GM12878 (cell line): ENCODE measurements around the gene PTS. TPM values are rescaled to one million over a fixed set of nuclear protein-coding genes. Genes with fewer than 3 reads are reported as not detected.

Experiments
- ATAC-seq: fragments of 200-7000 bp; cut with Tn5 transposase; 3 replicates; pipeline ENCODE4 v1.9.1; 2020; ENCODE audit warnings: mild to moderate bottlenecking, moderate library complexity
- BruUV-seq: library from RNA; stranded (reverse); fragments of 400-500 nt; replicated peaks from 2 replicates; lab custom pipeline; 2021; lab: Mats Ljungman, UMichigan
- CTCF ChIA-PET: fragments of 300-600 bp; sonication (Branson Sonifier 250); formaldehyde crosslinking; extraction: SDS; loops from one replicate; lab custom pipeline; 2021; ENCODE audit warnings: inconsistent platforms; lab: Yijun Ruan, JAX
- POLR2A ChIA-PET: fragments of 350-600 bp; formaldehyde crosslinking; extraction: SDS; loops from one replicate; lab custom pipeline; 2021; ENCODE audit warnings: inconsistent platforms; lab: Charles Lee
- RAD21 ChIA-PET: fragments of 300-600 bp; sonication (Branson Sonifier 250); formaldehyde crosslinking; loops from one replicate; lab custom pipeline; 2023; ENCODE audit warnings: antibody characterized with exemption; ENCODE audit not compliant: unreplicated experiment; lab: Charles Lee
- SMC1A ChIA-PET: fragments of 300-600 bp; sonication (Branson Sonifier 250); formaldehyde crosslinking; loops from one replicate; lab custom pipeline; 2023; ENCODE audit not compliant: unreplicated experiment, uncharacterized antibody; lab: Charles Lee
- DNase-seq: peaks from one replicate; pipeline ENCODE4 v3.0.0-alpha.2; 2011; ENCODE audit warnings: low read depth, low spot score
- FAIRE-seq: peaks from 3 replicates; lab custom pipeline; 2011; peaks lifted over from hg19 to GRCh38; lab: Jason Lieb, UNC
- H2AFZ ChIP-seq: 2 replicates; pipeline ENCODE4 v1.6.0; 2011; ENCODE audit warnings: low read depth, low read length, control low read depth; ENCODE audit not compliant: control insufficient read depth
- H3K27ac ChIP-seq: 2 replicates; pipeline ENCODE4 v1.5.1; 2011; ENCODE audit warnings: control low read depth; ENCODE audit not compliant: control insufficient read depth, insufficient read depth
- H3K27me3 ChIP-seq, 2 experiments: replicated peaks in 1 of 2; 2 replicates each; pipeline versions ENCODE4 v1.6.0 to v1.6.1; 2011; ENCODE audit warnings: low read length in 1 of 2; ENCODE audit not compliant: control insufficient read depth in 2 of 2, insufficient read depth in 2 of 2
- H3K36me3 ChIP-seq, 2 experiments: 2 replicates each; pipeline ENCODE4 v1.5.1; 2011; ENCODE audit warnings: low read length in 1 of 2; ENCODE audit not compliant: control insufficient read depth in 2 of 2, insufficient read depth in 2 of 2
- H3K4me1 ChIP-seq: 2 replicates; pipeline ENCODE4 v1.6.1; 2011; ENCODE audit warnings: mild to moderate bottlenecking, low read length, moderate library complexity, mixed read lengths; ENCODE audit not compliant: control insufficient read depth, insufficient read depth
- H3K4me2 ChIP-seq: 2 replicates; pipeline ENCODE4 v1.6.0; 2011; ENCODE audit warnings: control low read depth; ENCODE audit not compliant: control insufficient read depth, insufficient read depth
- H3K4me3 ChIP-seq: fragments of 200-600 bp; sonication (generic); 2 replicates; pipeline ENCODE4 v1.5.1; 2016
- H3K79me2 ChIP-seq: 2 replicates; pipeline ENCODE4 v1.6.0; 2011; ENCODE audit warnings: low read length; ENCODE audit not compliant: control insufficient read depth, insufficient read depth
- H3K9ac ChIP-seq: 2 replicates; pipeline ENCODE4 v1.8.0; 2011; ENCODE audit warnings: low read length, control low read depth, mixed read lengths; ENCODE audit not compliant: control insufficient read depth, insufficient read depth
- H3K9me3 ChIP-seq: replicated peaks from 3 replicates; pipeline ENCODE4 v1.5.1; 2011; ENCODE audit warnings: mild to moderate bottlenecking, low read length; ENCODE audit not compliant: control insufficient read depth, insufficient read depth
- H4K20me1 ChIP-seq: 2 replicates; pipeline ENCODE4 v1.6.0; 2011; ENCODE audit not compliant: control insufficient read depth, insufficient read depth
- BRCA1 ChIP-seq: IDR thresholded peaks from 2 replicates; pipeline ENCODE4 v1.6.1; 2011; ENCODE audit warnings: low read depth, low read length, improper control_type of control experiment
- CHD1 ChIP-seq: IDR thresholded peaks from 2 replicates; pipeline ENCODE4 v1.6.1; 2012; ENCODE audit warnings: low read depth, low read length, improper control_type of control experiment
- ELK1 ChIP-seq: IDR thresholded peaks from 2 replicates; pipeline ENCODE4 v1.6.1; 2012; ENCODE audit warnings: low read depth, low read length, improper control_type of control experiment
- ESRRA ChIP-seq: IDR thresholded peaks from 2 replicates; pipeline ENCODE4 v1.6.1; 2012; ENCODE audit warnings: mild to moderate bottlenecking, low read length, improper control_type of control experiment
- IKZF2 ChIP-seq, 2 experiments: fragments of 450-650 bp; IDR thresholded peaks; 2 replicates each; pipeline ENCODE4 v1.6.1; 2017; ENCODE audit warnings: mild to moderate bottlenecking in 2 of 2, moderate library complexity in 2 of 2
- IRF5 ChIP-seq: fragments of 450-650 bp; IDR thresholded peaks from 2 replicates; pipeline ENCODE4 v1.6.1; 2017; ENCODE audit warnings: borderline replicate concordance
- MAX ChIP-seq: IDR thresholded peaks from 2 replicates; pipeline ENCODE4 v1.6.1; 2012; ENCODE audit warnings: low read depth, low read length, improper control_type of control experiment
- MTA2 ChIP-seq: fragments of 450-650 bp; IDR thresholded peaks from 2 replicates; pipeline ENCODE4 v1.6.1; 2016; ENCODE audit warnings: low read depth, mild to moderate bottlenecking, moderate library complexity
- MXI1 ChIP-seq: fragments of 150-350 bp; IDR thresholded peaks from 2 replicates; pipeline ENCODE4 v1.6.1; 2011; ENCODE audit warnings: low read depth, mild to moderate bottlenecking, inconsistent platforms, low read length, improper control_type of control experiment
- RFX5 ChIP-seq: IDR thresholded peaks from 2 replicates; pipeline ENCODE4 v1.6.1; 2011; ENCODE audit warnings: low read depth, low read length, improper control_type of control experiment
- SIN3A ChIP-seq: IDR thresholded peaks from 2 replicates; pipeline ENCODE4 v1.6.1; 2012; ENCODE audit warnings: low read depth, low read length, improper control_type of control experiment
- SREBF2 ChIP-seq: IDR thresholded peaks from 2 replicates; pipeline ENCODE4 v1.6.1; 2012; ENCODE audit warnings: mild to moderate bottlenecking, low read length
- TCF3 ChIP-seq: IDR thresholded peaks from 2 replicates; pipeline ENCODE4 v1.6.1; 2012; ENCODE audit warnings: low read depth, mild to moderate bottlenecking, low read length, borderline replicate concordance; ENCODE audit not compliant: insufficient read depth
- WRNIP1 ChIP-seq: IDR thresholded peaks from 2 replicates; pipeline ENCODE4 v1.6.1; 2011; ENCODE audit warnings: low read depth, low read length, improper control_type of control experiment, borderline replicate concordance
- ZNF207 ChIP-seq: fragments of 450-650 bp; IDR thresholded peaks from 2 replicates; pipeline ENCODE4 v1.6.1; 2014; ENCODE audit warnings: antibody characterized with exemption, mild to moderate bottlenecking, borderline replicate concordance
- WGBS: methylation state at CpG from one replicate; pipeline ENCODE4 v1.1.6; 2016; ENCODE audit warnings: low lambda C conversion rate; ENCODE audit not compliant: insufficient replicate concordance, insufficient coverage; ENCODE audit errors: missing lambda C conversion rate; 5-methylcytosine and 5-hydroxymethylcytosine counted together
- in situ Hi-C: fragments of 300-500 bp; cut with MboI; formaldehyde crosslinking; loops from 9 replicates; pipeline ENCODE4 v1.14.3; 2018; ENCODE audit warnings: mixed read lengths
- intact Hi-C: fragments of 100-400 bp; cut with micrococcal nuclease; formaldehyde crosslinking; loops from one replicate; pipeline ENCODE4 v1.14.2; 2022; ENCODE audit not compliant: unreplicated experiment
- polyA plus RNA-seq, 11 experiments: library from polyadenylated mRNA; depleted of rRNA in 4 of 11; unstranded in 6 of 11; stranded (reverse) in 5 of 11; fragments of >200 nt; fragmentation: Nextera tagmentation in 4 of 11; fragmentation: Illumina TruSeq in 1 of 11; extraction: Ambion mirVana in 4 of 11; extraction: Trizol in 1 of 11; gene quantifications; 1 replicate in 1 of 11; 2 replicates in 10 of 11; pipeline versions ENCODE4 v1.2.1 to v1.2.3, GENCODE V29; 2011 to 2016; ENCODE audit warnings: inconsistent platforms in 2 of 11, missing spikeins in 2 of 11, low read depth in 1 of 11
- total RNA-seq, 4 experiments: library from RNA; depleted of rRNA in 3 of 4; stranded (reverse); fragments of >200 nt in 3 of 4; fragmentation: Illumina TruSeq in 1 of 4; extraction: Trizol in 1 of 4; gene quantifications; 2 replicates each; pipeline versions ENCODE4 v1.2.1 to v1.2.3, GENCODE V29; 2013 to 2021

The PTS gene
- total and polyA plus RNA-seq, 10 of the 15 experiments (the other 5 are each of a cell fraction or from before 2014, with no cell fraction given): 11.7 to 47.6 (median 15.5) TPM

GRCh38 chr11:112213753-112214152, 12.5 kb upstream of the PTS start:
- Histone ChIP-seq H3K36me3 (no peaks in the 10 kb centered on the region), H3K4me3 (no peak overlapping the region), H3K9me3 (no peaks in the 10 kb centered on the region), H3K27ac (no peak overlapping the region), H3K4me1 (no peaks in the 10 kb centered on the region), H3K4me2 (no peak overlapping the region), H3K79me2 (no peaks in the 10 kb centered on the region), H3K27me3 (no peaks in the 10 kb centered on the region), H4K20me1 (no peaks in the 10 kb centered on the region), H2AFZ (no peak overlapping the region), H3K9ac (no peak overlapping the region)
- RAD21 ChIA-PET: interaction anchor here (1.9 to 3.8 kb wide), 2 partner anchors 66 to 68 kb away, joined by 6 to 15 read pairs; no protein-coding TSS in a partner anchor
- intact Hi-C loops: loop anchor here (10.0 kb wide), 1 partner anchor 1321 kb away; no protein-coding TSS in a partner anchor
- no TSS peak for BruUV-seq
- TF ChIP-seq SREBF2 (no peak), BRCA1 (no peak), IKZF2 (IDR thresholded peaks at IDR 0.05) (no peak), ZNF207 (no peak), IRF5 (no peak), MTA2 (no peak), SIN3A (no peak), TCF3 (no peak), RFX5 (no peak), MAX (no peak), ELK1 (no peak), MXI1 (no peak), CHD1 (no peak), WRNIP1 (no peak), ESRRA (no peak)
- ATAC-seq: no peak
- CTCF ChIA-PET: interaction anchor here (1.6 to 16.3 kb wide), 2 partner anchors 69 to 1076 kb away, joined by 3 to 314 read pairs; no protein-coding TSS in a partner anchor
- SMC1A ChIA-PET: no interaction called here
- POLR2A ChIA-PET: no interaction called here
- in situ Hi-C loops: no loop called here
- FAIRE-seq: no peak
- 65% methylated on average over 4 of the region's 4 CpGs for WGBS
- no peak for DNase-seq
